HFFc6 (cell line): ENCODE results near the gene OR5B17. TPM values are rescaled to one million over a fixed set of nuclear protein-coding genes. Genes with fewer than 3 reads are reported as not detected.
A peak's percentile ranks its signal among the peaks of the same experiment; 100 is the strongest.

Experiments used
- DNase-seq: peaks from one replicate; pipeline ENCODE4 v3.0.0-alpha.2; 2018
- H3K27ac Mint-ChIP-seq: 2 replicates; pipeline ENCODE4 v1.8.0; 2020; ENCODE audit warnings: mild to moderate bottlenecking, mixed read lengths
- H3K27me3 Mint-ChIP-seq: 2 replicates; pipeline ENCODE4 v1.8.0; 2021; ENCODE audit warnings: mild to moderate bottlenecking, moderate library complexity, mixed read lengths; ENCODE audit not compliant: insufficient read depth
- H3K36me3 Mint-ChIP-seq: 2 replicates; pipeline ENCODE4 v1.8.0; 2021; ENCODE audit warnings: low read depth, mixed read lengths
- H3K4me1 Mint-ChIP-seq: 2 replicates; pipeline ENCODE4 v1.8.0; 2020; ENCODE audit warnings: low read depth, mixed read lengths
- H3K4me3 Mint-ChIP-seq: 2 replicates; pipeline ENCODE4 v1.8.0; 2020; ENCODE audit warnings: mild to moderate bottlenecking, moderate library complexity, mixed read lengths
- H3K9me3 Mint-ChIP-seq: 2 replicates; pipeline ENCODE4 v1.8.0; 2020; ENCODE audit warnings: mild to moderate bottlenecking, mixed read lengths
- total RNA-seq, 6 experiments: library from RNA; stranded (reverse); fragmentation: NEBNext Ultra II Directional; extraction: Animal tissue kit (Norgen Biotek cat#: 25700); gene quantifications; 2 replicates in 1 of 6; 3 replicates in 5 of 6; pipeline ENCODE4 v1.2.3, GENCODE V29; 2021
- TF ChIP-seq, protein P1 (sequence below): fragments of 200-600 bp; sonication (generic); IDR thresholded peaks from 2 replicates; pipeline ENCODE4 v1.5.0; 2021; ENCODE audit warnings: antibody characterized with exemption, mild to moderate bottlenecking

OR5B17 gene
- total RNA-seq, 6 experiments from 2014 or later, result not detected

DNA sequence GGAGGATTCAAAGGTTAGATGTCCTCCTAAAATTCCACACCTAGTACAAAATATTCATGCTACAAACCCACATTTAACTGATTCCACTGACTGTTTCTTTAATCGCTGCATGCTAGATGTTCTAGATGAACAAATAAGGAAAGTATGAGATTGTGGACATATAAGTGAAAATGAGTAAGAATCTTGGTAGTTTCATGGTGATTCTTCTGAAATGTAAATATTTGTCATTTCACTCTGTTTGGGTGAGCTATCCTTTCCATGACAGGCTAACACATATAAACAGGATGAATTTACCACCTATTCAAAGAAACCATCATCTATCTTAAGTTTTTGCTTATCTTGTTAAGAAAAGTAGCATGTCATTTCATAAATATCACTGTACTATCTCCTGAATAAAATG lies 33.0 kb upstream of the OR5B17 start:
- Mint-ChIP-seq H3K4me3 (peak overlapping the region; percentile 24; the same call in 1 of the 2 replicates), H3K27me3 (no peaks in the 10 kb centered on the region; the same call in 1 of the 2 replicates), H3K9me3 (peaks cover 18% of the 10 kb centered on the region), H3K4me1 (peaks cover 76% of the 10 kb centered on the region), H3K27ac (peak overlapping the region; percentile 71), H3K36me3 (peaks cover 29% of the 10 kb centered on the region)
- DNase-seq, result peak; percentile 33
- TF ChIP-seq, protein P1, sequence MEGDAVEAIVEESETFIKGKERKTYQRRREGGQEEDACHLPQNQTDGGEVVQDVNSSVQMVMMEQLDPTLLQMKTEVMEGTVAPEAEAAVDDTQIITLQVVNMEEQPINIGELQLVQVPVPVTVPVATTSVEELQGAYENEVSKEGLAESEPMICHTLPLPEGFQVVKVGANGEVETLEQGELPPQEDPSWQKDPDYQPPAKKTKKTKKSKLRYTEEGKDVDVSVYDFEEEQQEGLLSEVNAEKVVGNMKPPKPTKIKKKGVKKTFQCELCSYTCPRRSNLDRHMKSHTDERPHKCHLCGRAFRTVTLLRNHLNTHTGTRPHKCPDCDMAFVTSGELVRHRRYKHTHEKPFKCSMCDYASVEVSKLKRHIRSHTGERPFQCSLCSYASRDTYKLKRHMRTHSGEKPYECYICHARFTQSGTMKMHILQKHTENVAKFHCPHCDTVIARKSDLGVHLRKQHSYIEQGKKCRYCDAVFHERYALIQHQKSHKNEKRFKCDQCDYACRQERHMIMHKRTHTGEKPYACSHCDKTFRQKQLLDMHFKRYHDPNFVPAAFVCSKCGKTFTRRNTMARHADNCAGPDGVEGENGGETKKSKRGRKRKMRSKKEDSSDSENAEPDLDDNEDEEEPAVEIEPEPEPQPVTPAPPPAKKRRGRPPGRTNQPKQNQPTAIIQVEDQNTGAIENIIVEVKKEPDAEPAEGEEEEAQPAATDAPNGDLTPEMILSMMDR, result no peak

DNA sequence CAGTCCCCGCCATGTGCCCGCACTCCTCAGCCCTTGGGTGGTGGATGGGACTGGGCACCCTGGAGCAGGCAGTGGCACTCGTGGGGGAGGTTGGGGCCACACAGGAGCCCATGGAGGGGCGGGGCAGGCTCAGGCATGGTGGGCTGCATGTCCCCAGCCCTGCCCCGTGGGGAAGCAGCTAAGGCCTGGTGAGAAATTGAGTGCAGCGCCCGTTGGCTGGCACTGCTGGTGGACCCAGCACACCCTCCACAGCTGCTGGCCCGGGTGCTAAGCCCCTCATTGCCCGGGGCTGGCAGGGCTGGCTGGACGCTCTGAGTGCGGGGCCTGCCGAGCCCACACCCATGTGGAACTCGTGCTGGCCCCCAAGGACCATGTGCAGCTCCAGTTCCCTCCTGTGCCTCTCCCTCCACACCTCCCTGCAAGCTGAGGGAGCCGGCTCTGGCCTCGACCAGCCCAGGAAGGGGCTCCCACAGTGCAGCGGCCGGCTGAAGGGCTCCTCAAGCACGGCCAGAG lies 31.7 kb upstream of the OR5B17 start:
- H3K27ac Mint-ChIP-seq, result no peak overlapping the region
- DNase-seq, result no peak
- H3K4me1 Mint-ChIP-seq, result peaks cover 63% of the 10 kb centered on the region
- peaks cover 15% of the 10 kb centered on the region for H3K9me3 Mint-ChIP-seq
- H3K4me3 Mint-ChIP-seq, result no peak overlapping the region
- H3K36me3 Mint-ChIP-seq, result peaks cover 20% of the 10 kb centered on the region
- TF ChIP-seq, protein P1, result no peak
- no peaks in the 10 kb centered on the region; the same call in 1 of the 2 replicates for H3K27me3 Mint-ChIP-seq

DNA sequence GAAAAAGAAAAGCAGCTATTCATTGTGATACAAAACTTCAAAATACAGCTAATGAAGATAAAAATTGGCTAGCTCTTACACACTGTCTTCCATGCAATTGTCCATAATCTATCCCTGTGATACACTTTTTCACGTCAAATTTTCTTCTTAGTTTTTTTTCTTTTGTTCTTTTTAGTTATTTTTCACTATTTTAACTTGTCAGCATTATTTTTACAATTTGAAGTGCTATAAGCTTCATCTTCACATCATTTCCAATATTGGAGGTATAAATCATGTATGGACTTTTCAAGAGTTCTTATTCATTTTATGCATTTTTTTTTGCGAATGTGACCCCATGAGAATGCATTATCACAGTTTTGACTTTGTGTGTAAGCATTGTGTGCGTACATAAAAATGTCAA lies 4.1 kb downstream of the OR5B17 start:
- Mint-ChIP-seq H3K4me1 (peaks cover 12% of the 10 kb centered on the region; the same call in 1 of the 2 replicates), H3K27me3 (0 out of 2 replicates have a peak, but pooled peaks cover 2% of the 10 kb centered on the region), H3K27ac (no peak overlapping the region), H3K36me3 (no peaks in the 10 kb centered on the region), H3K4me3 (no peak overlapping the region), H3K9me3 (no peaks in the 10 kb centered on the region)
- TF ChIP-seq, protein P1, result no peak
- DNase-seq, result no peak

DNA sequence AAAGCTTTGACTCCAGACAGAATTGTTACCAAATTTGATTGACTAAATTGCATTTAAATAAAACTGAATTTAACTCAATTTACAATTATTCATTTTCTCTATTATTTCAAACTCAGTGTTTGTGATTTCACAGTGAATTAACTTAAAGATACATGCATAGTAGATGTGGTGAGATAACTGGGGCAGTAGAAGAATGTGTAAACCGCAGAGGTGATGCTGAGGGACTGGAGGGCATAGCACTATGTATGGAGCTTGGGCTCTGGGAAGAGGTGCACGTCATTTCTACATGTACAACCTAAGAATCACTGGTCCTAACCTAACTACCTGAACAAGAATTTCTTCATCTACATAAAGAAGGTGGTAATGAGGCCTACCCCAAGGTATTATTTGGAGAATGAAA lies 13.7 kb downstream of the OR5B17 start:
- Mint-ChIP-seq H3K27me3 (no peaks in the 10 kb centered on the region), H3K9me3 (peaks cover 7% of the 10 kb centered on the region; the same call in 1 of the 2 replicates), H3K4me3 (no peak overlapping the region), H3K36me3 (peaks cover 20% of the 10 kb centered on the region), H3K27ac (no peak overlapping the region), H3K4me1 (peaks cover 18% of the 10 kb centered on the region)
- no peak for DNase-seq
- TF ChIP-seq, protein P1, result no peak

DNA sequence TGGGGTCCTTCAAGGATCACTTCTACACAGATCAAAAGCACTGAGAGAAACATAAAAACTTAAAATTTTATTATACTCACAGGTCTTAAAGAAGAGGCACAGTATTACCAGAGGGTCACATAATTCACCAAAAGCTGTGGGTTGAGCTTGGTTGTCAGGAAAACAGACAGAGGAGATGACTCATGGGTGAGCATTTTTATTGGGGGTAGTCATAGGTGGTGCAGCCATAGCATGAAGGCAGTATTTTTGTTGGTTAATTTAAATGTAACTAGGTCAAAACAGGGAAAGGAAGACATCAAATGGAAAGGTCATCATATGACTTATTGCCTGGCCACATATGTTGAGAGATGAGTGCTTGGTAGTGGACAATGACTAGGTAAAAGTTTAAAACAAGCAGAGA lies 24.2 kb downstream of the OR5B17 start:
- Mint-ChIP-seq H3K27ac (peak overlapping the region; percentile 87), H3K36me3 (peaks cover 26% of the 10 kb centered on the region), H3K9me3 (peaks cover 27% of the 10 kb centered on the region), H3K4me3 (peak overlapping the region; percentile 25), H3K4me1 (peaks cover 57% of the 10 kb centered on the region), H3K27me3 (no peaks in the 10 kb centered on the region)
- peak; percentile 89 for DNase-seq
- TF ChIP-seq, protein P1, result no peak
